ENCODE results near the gene EXOC1. TPM values are rescaled to one million over a fixed set of nuclear protein-coding genes. Genes with fewer than 3 reads are reported as not detected.

The EXOC1 gene
- total RNA-seq, 1 experiment from 2014 or later: 21.2 TPM

GRCh38 chr4:55947254-55947882, 93.9 kb downstream of the EXOC1 start:
- Histone ChIP-seq H3K56ac (ENCODE audit: insufficient read length, low read depth, low read length) (no peak overlapping the region), H3K79me1 (ENCODE audit: insufficient read depth, low read depth, low read length, poor library complexity, severe bottlenecking) (no peaks in the 10 kb centered on the region)
- no CpG with 5 or more reads among the region's 6 CpGs for WGBS (ENCODE audit: extremely low coverage, insufficient read length, low lambda C conversion rate)

More at GRCh38 chr4:55947254-55947882, 93.9 kb downstream of the EXOC1 start:
- Histone ChIP-seq H3K27ac (ENCODE audit: insufficient read length, low read depth, low read length) (no peak overlapping the region), H4K20me1 (ENCODE audit: control insufficient read depth, insufficient read depth, insufficient read length) (no peaks in the 10 kb centered on the region), H2AK5ac (ENCODE audit: insufficient read length, low read length) (no peak overlapping the region), H3K14ac (ENCODE audit: insufficient read depth, low read length) (no peak overlapping the region), H3K4me2 (ENCODE audit: insufficient read depth, insufficient read length, low read length) (no peak overlapping the region), H3K9me3 (ENCODE audit: control insufficient read depth, low read depth, low read length) (no peaks in the 10 kb centered on the region), H3K4me1 (ENCODE audit: insufficient read depth, low read length) (peaks cover 2% of the 10 kb centered on the region; the same call in 1 of the 2 replicates), H2AFZ (ENCODE audit: low read length) (no peak overlapping the region), H2BK12ac (ENCODE audit: insufficient read length, low read depth, low read length) (no peak overlapping the region), H3K27me3 (ENCODE audit: insufficient read depth, low read length) (no peaks in the 10 kb centered on the region), H4K5ac (ENCODE audit: insufficient read length, low read depth, low read length) (no peak overlapping the region), H3K9ac (ENCODE audit: extremely low read depth, insufficient read length, low read length) (no peak overlapping the region), H3K23me2 (ENCODE audit: insufficient read length, low read depth, low read length, poor library complexity, severe bottlenecking) (no peaks in the 10 kb centered on the region), H2BK20ac (ENCODE audit: low read depth, low read length, poor library complexity, severe bottlenecking) (no peak overlapping the region), H3K4ac (ENCODE audit: low read depth, low read length) (no peak overlapping the region), H3T11ph (ENCODE audit: low read length) (no peak overlapping the region), H2BK5ac (ENCODE audit: insufficient read length, low read length) (no peak overlapping the region), H3K18ac (ENCODE audit: insufficient read length, low read depth, low read length) (no peak overlapping the region), H3K23ac (ENCODE audit: insufficient read length, low read depth, low read length) (no peak overlapping the region), H4K8ac (replicated peaks; ENCODE audit: insufficient read length, low read depth, low read length) (no peak overlapping the region), H3K79me2 (ENCODE audit: insufficient read depth, low read length) (no peaks in the 10 kb centered on the region), H2BK15ac (ENCODE audit: low read depth, low read length) (no peak overlapping the region), H4K91ac (ENCODE audit: insufficient read length, low read depth, low read length) (no peak overlapping the region), H2BK120ac (ENCODE audit: low read depth, low read length, poor library complexity, severe bottlenecking) (no peak overlapping the region)
- Mint-ChIP-seq H3K27me3 (ENCODE audit: low read depth) (no peaks in the 10 kb centered on the region; the same call in 1 of the 2 replicates), H3K27ac (no peak overlapping the region), H3K36me3 (ENCODE audit: insufficient read depth in 1 of 3, low read depth in 3 of 3) (peaks cover 0 to 8% (median 0%) of the 10 kb centered on the region in 3 experiments; a peak in 5 of 7 replicates), H3K4me1 (peaks cover 28 to 31% of the 10 kb centered on the region in 2 experiments), H3K4me3 (no peak overlapping the region), H3K9me3 (no peaks in the 10 kb centered on the region; a peak in 1 of 5 replicates)
- no peak for DNase-seq
- TF ChIP-seq CTCF (conservative IDR thresholded peaks at IDR 0.05): no peak
